ENCODE measurements around the gene ABHD17B. TPM values are rescaled to one million over a fixed set of nuclear protein-coding genes. Genes with fewer than 3 reads are reported as not detected.

The ABHD17B gene
- total and polyA plus RNA-seq, 4 donors: 5.2 to 17.7 (median 10.1) TPM

GRCh38 chr9:71824257-71824656, 86.7 kb downstream of the ABHD17B start:
- no peaks in the 10 kb centered on the region for H3K36me3 ChIP-seq (ENCODE audit: control insufficient read depth in 4 of 4, insufficient read depth in 3 of 4, low read depth in 1 of 4, low read length in 3 of 4)
- DNase-seq (ENCODE audit: low spot score): no peak
- no peaks in the 10 kb centered on the region for H3K4me1 ChIP-seq (ENCODE audit: control insufficient read depth in 4 of 4, insufficient read depth in 4 of 4, low read length in 3 of 4)
- WGBS: 85% methylated on average over 4 of the region's 4 CpGs
- H3K4me3 ChIP-seq (ENCODE audit: low read depth in 1 of 3, low read length in 3 of 3): no peak overlapping the region
- no peak overlapping the region for H3K27ac ChIP-seq (ENCODE audit: low read depth in 1 of 2, low read length in 2 of 2)
- H3K9me3 ChIP-seq (ENCODE audit: control insufficient read depth in 4 of 4, low read length in 3 of 4): no peaks in the 10 kb centered on the region
- TF ChIP-seq MAX (IDR thresholded peaks at IDR 0.05) (no peak), FOXA2 (IDR thresholded peaks at IDR 0.05) (no peak), FOXA1 (IDR thresholded peaks at IDR 0.05) (no peak), EGR1 (IDR thresholded peaks at IDR 0.05; ENCODE audit: low read depth in 2 of 2) (no peak), RXRA (IDR thresholded peaks at IDR 0.05) (no peak), NR2F2 (IDR thresholded peaks at IDR 0.05) (no peak), TAF1 (conservative IDR thresholded peaks at IDR 0.05) (no peak), GABPA (IDR thresholded peaks at IDR 0.05 in 1 of 2, conservative IDR thresholded peaks at IDR 0.05 in 1 of 2) (no peak), CTCF (IDR thresholded peaks at IDR 0.05; ENCODE audit: low read depth, low read length, missing input control) (no peak), ATF3 (IDR thresholded peaks at IDR 0.05) (no peak), SP1 (IDR thresholded peaks at IDR 0.05) (no peak), HNF4G (IDR thresholded peaks at IDR 0.05) (no peak), YY1 (IDR thresholded peaks at IDR 0.05) (no peak), JUND (IDR thresholded peaks at IDR 0.05) (no peak), HNF4A (conservative IDR thresholded peaks at IDR 0.05) (no peak), RAD21 (IDR thresholded peaks at IDR 0.05) (no peak)
- TF ChIP-seq, protein P1, sequence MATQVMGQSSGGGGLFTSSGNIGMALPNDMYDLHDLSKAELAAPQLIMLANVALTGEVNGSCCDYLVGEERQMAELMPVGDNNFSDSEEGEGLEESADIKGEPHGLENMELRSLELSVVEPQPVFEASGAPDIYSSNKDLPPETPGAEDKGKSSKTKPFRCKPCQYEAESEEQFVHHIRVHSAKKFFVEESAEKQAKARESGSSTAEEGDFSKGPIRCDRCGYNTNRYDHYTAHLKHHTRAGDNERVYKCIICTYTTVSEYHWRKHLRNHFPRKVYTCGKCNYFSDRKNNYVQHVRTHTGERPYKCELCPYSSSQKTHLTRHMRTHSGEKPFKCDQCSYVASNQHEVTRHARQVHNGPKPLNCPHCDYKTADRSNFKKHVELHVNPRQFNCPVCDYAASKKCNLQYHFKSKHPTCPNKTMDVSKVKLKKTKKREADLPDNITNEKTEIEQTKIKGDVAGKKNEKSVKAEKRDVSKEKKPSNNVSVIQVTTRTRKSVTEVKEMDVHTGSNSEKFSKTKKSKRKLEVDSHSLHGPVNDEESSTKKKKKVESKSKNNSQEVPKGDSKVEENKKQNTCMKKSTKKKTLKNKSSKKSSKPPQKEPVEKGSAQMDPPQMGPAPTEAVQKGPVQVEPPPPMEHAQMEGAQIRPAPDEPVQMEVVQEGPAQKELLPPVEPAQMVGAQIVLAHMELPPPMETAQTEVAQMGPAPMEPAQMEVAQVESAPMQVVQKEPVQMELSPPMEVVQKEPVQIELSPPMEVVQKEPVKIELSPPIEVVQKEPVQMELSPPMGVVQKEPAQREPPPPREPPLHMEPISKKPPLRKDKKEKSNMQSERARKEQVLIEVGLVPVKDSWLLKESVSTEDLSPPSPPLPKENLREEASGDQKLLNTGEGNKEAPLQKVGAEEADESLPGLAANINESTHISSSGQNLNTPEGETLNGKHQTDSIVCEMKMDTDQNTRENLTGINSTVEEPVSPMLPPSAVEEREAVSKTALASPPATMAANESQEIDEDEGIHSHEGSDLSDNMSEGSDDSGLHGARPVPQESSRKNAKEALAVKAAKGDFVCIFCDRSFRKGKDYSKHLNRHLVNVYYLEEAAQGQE (IDR thresholded peaks at IDR 0.05): no peak
- TF ChIP-seq, protein P2, sequence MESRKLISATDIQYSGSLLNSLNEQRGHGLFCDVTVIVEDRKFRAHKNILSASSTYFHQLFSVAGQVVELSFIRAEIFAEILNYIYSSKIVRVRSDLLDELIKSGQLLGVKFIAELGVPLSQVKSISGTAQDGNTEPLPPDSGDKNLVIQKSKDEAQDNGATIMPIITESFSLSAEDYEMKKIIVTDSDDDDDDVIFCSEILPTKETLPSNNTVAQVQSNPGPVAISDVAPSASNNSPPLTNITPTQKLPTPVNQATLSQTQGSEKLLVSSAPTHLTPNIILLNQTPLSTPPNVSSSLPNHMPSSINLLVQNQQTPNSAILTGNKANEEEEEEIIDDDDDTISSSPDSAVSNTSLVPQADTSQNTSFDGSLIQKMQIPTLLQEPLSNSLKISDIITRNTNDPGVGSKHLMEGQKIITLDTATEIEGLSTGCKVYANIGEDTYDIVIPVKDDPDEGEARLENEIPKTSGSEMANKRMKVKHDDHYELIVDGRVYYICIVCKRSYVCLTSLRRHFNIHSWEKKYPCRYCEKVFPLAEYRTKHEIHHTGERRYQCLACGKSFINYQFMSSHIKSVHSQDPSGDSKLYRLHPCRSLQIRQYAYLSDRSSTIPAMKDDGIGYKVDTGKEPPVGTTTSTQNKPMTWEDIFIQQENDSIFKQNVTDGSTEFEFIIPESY (IDR thresholded peaks at IDR 0.05): no peak
- no peaks in the 10 kb centered on the region for H3K27me3 ChIP-seq (ENCODE audit: control insufficient read depth in 4 of 4, insufficient read depth in 4 of 4, low read length in 3 of 4)
- no peak overlapping the region for H3K9ac ChIP-seq (ENCODE audit: low read depth in 1 of 2, low read length in 2 of 2)
